Neural progenitor cell (in vitro differentiated cells): ENCODE results near the gene NCF2.

Experiments used
- CTCF ChIP-seq: fragments of 200-600 bp; sonication (generic); IDR thresholded peaks from 2 replicates; pipeline ENCODE4 v1.5.1; 2017; ENCODE audit warnings: antibody characterized with exemption, mild to moderate bottlenecking
- EZH2 ChIP-seq: fragments of 200-600 bp; sonication (generic); IDR thresholded peaks from 2 replicates; pipeline ENCODE4 v1.6.1; 2017; ENCODE audit warnings: antibody characterized with exemption, mild to moderate bottlenecking, moderate library complexity
- EZH2phosphoT487 ChIP-seq: fragments of 200-600 bp; sonication (generic); IDR thresholded peaks from 2 replicates; pipeline ENCODE4 v1.6.1; 2017; ENCODE audit warnings: antibody characterized with exemption

GRCh38 chr1:183506561-183506960 lies 83.7 kb downstream of the NCF2 start:
- TF ChIP-seq CTCF (no peak), EZH2phosphoT487 (no peak), EZH2 (no peak)
